Measurements from ENCODE around the gene MPDU1.
"Not testable (repeated sequence)": the region's sequence is repeated elsewhere in the genome, so short reads cannot be mapped to it uniquely, and the experiment has no call there.

MPDU1 gene

DNA sequence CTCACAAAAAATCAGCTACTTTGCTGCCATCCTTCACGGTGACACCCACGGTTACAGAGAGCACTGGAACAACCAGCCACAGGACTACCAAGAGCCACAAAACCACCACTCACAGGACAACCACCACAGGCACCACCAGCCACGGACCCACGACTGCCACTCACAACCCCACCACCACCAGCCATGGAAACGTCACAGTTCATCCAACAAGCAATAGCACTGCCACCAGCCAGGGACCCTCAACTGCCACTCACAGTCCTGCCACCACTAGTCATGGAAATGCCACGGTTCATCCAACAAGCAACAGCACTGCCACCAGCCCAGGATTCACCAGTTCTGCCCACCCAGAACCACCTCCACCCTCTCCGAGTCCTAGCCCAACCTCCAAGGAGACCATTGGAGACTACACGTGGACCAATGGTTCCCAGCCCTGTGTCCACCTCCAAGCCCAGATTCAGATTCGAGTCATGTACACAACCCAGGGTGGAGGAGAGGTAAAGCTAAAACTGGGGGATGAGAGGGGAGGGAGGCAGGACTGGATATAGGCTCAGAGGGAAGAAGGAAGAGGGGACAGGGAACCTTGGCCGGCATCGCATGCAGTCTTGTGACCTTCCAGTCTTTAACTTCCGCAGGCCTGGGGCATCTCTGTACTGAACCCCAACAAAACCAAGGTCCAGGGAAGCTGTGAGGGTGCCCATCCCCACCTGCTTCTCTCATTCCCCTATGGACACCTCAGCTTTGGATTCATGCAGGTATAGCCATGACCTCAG lies 3.6 kb upstream of the MPDU1 start:
- DNase-seq: no peak

DNA sequence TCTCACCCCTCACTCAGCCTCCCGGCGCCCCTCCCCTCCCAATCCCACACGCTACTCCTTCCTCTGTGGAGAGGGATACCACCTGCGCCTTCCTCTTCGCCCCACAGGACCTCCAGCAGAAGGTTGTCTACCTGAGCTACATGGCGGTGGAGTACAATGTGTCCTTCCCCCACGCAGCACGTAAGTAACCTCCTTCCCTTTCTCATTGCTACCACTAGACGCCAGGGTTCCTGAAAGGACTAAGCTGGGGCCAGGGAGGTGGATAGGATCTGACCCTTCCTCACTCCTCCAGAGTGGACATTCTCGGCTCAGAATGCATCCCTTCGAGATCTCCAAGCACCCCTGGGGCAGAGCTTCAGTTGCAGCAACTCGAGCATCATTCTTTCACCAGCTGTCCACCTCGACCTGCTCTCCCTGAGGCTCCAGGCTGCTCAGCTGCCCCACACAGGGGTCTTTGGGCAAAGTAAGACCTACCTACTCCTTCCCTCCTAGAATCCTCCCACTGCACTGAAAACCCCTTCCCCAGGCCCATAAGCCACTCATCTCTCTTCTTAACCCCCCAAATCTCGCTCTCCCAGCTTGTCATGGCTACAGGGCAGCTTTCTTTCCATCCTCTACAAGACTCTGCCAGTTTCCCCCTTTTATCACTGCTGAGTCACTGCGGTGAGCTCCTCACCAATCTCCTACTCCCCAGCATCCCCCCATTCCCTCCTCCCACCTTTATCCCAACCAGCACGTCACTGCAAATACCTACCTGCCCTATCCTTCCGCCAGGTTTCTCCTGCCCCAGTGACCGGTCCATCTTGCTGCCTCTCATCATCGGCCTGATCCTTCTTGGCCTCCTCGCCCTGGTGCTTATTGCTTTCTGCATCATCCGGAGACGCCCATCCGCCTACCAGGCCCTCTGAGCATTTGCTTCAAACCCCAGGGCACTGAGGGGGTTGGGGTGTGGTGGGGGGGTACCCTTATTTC lies 2.8 kb upstream of the MPDU1 start:
- no peak for DNase-seq

DNA sequence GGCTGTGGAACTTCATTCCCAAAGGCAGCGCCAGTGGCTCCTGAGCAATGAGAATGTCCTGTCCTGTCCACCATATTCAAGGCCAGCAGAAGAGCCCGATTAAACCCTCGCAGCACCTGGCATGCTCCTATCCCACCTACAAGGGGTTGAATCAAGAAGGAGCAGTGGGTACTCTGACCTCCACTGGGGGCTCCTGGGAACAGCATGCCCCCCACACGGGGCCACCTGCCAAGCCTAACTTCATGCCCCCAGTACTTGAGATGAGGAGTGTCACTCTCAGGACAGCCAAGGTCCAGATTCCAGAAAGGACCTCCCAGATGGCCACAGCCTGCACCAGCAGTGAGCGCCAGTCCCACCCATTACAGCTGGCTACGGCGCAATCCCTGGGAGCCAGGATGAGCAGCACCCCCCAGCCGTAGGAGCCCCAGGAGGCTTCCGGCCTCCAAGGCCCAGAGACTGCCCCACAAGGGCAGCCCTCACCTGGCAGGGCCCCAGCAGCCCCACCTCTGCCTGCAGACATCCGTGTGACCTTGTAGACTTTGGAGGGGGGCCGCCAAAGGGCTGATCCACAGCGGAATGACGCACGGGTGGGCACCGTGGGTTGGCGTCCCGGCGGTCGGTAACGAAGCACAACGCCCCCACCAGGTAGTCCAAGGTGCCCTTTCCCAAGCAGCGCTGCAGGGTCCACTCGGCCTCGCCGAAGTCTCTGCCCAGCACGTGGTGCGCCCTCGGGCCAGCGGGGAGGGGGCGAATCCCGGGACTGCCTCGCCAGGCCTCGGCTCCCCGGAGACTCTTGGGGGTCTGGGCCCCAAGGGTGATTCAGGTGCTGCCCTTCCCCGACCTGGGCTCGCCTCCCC lies 1.0 kb upstream of the MPDU1 start:
- peak in 4 of 58 donors; percentile 43 to 52 (median 48) for DNase-seq

DNA sequence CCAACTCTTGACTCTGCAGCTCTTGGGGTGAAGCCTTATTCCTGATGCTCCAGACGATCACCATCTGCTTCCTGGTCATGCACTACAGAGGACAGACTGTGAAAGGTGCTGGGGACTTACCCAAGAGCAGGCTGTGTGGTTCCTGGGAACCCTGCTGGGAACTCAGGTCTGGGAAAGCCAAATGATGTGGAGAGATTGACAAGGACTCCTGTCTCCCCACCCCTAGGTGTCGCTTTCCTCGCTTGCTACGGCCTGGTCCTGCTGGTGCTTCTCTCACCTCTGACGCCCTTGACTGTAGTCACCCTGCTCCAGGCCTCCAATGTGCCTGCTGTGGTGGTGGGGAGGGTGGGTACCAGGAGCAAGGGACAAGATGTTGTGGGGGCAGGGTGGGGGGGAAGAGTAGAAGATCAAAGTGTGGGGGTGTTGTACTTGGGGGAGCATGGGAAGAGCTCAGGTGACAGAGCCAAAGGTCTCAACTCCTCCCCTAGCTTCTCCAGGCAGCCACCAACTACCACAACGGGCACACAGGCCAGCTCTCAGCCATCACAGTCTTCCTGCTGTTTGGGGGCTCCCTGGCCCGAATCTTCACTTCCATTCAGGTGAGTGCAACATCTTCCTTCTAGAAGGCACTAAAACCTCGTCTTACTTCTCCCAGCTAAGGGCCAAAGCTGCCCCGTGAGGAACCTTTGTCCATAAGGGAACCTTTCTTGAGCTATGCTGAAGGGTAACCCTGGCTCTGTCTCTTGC lies 3.2 kb downstream of the MPDU1 start:
- no peak for DNase-seq

DNA sequence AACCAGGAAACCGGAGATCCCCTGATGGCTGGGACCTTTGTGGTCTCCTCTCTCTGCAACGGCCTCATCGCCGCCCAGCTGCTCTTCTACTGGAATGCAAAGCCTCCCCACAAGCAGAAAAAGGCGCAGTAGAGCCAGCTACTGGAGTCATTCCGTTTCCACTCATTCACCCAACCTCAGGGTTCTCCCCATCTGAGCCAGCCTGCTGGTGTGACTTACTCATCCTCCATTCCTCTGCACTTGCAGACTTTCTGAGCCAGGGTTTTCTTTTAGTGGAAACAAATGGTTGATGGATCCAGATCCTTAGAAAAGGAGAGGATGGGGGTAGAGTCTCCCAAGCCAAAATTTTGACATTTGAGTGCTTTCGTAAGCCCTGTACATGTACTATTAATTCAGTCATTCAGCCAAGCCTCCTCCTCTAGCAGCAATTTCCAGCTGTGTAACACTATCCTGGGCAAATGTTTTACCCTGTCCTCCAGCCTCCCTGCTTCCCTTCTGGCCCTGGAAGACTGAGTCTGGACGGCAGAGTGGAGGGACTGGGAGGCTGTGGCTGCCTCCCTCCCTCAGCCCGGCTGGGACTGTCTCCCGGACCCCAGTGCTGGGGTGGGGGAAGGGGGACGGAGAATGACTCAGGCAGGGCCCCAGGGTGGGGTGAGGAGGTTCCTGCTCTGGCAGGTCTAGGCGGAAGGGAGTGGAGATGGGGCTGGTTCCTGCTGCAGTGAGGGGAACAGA lies 3.9 kb downstream of the MPDU1 start:
- peak in 5 of 58 donors; percentile 15 to 40 (median 21) for DNase-seq

DNA sequence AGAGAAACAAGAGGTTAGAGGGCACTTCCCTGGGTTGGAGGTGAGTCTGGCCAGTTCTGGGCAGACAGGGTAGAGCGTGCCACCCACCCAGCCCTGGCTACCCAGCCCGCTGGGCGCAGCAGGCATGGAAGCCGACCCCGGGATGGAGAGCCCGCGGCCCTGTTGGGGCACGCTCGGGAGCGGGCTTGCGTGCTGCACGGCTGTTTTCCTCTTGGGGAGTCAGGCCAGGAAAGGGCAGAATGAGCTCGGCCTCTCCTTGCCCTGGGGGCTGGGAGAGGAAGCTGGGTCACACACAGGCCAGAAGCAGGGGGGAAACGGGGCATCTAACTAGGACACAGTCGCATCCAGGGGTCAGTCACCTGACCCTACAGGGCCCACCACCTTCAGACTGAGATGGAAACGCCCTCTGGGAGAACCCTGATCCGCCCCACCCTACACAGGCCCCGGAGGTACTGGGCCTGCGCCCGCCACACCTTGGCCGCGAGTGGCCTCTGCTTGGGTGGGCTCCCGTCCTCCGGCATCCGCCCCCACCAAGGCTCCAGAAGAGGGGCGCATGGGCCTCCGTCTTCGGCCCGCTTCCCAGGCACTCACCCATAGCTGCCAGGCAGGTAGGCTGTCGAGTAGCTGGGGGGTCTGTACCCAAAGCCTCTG lies 5.0 kb downstream of the MPDU1 start:
- peak in 1 of 58 donors; percentile 21 for DNase-seq

DNA sequence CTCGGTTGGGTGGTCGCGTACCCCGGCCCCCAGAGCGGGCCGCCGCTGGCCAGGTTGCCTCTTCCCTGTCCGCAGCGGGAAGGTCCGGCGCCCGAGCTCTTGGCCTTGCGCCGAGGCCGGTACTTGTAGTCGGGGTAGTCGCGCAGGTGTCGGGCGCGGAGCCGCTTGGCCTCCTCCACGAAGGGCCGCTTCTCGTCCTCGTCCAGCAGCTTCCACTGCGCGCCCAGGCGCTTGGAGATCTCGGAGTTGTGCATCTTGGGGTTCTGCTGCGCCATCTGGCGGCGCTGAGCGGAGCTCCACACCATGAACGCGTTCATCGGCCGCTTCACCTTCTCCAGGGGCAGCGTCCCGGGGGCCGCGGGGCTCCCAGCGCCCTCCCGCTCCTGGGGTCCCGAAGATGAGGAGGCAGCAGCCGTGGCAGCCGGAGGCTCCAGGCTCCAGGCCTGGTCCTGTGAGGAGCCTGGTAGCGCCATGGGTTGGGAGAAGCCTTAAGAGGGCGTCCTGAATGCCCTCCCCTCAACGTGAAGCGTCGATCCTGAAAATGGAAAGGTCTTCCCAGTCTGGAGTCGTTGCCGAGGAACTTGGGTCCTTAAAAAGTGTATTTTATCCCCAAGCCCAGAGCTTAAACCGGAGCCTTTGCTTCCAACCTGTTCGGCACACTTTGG lies 5.7 kb downstream of the MPDU1 start:
- peak in 55 of 58 donors; percentile 35 to 90 (median 70) for DNase-seq

DNA sequence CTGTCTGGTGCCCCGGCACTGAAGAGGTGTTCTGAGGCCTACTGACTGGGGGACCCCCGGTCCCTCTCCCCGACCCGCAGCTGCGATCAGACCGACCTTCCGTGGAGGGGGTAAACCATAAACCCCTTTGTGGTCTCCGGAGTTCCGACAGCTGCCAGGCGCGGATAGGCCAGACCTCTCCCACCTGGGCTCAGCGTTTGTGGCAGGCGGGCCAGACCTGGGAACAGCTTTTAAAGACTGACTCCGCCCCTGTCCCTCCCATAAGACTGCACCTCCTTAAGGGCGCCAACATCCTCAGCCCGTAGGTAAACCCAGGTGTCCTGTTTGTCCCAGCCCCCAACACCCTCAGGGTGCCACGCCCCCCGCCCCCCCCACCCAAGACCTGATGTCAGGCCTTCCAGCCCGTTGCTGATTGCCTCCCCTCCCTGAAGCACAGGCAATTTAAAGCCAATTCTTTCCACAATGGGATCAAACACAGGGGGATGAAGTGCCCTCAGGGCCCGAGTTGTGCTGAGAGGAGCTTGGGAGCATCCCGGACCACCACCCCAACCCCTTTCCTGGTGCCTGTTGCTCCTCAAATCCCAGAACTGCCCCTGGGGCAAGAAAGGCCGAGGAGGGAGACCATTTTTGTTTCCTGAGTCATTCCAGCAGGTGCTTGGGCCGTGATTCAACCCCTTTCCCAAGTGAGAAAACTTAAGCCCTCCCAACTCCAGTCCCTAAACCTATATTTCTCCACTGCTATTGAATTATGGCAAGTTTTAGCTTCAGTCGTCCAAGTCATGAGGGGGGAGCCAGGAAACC lies 6.4 kb downstream of the MPDU1 start, which contains the start of gene SOX15:
TSS of gene SOX15 (minus strand) at position 204 of the 801 bp plus-strand sequence. CDS start 418 bp downstream, outside the sequence.
- DNase-seq: no peak

DNA sequence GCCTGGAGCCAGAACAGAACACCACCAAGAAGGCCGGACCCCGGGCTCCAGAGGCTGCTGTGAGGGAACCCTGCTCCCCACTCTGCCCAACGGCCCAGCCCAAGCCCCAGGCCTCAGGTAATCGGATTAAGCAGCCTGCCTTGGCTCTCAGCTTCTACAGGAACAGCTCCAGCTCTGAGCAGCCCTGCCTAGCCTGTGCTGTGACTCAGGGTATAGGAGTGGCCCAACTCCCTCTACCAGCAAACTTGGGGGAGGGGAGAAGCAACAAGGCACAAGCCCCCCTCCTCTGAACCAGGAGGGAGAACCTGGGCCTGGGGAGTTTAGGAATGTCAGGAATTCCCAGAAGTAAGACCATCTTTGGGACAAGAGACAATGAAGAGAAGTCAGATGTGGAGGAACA lies 7.1 kb downstream of the MPDU1 start:
- DNase-seq: no peak

DNA sequence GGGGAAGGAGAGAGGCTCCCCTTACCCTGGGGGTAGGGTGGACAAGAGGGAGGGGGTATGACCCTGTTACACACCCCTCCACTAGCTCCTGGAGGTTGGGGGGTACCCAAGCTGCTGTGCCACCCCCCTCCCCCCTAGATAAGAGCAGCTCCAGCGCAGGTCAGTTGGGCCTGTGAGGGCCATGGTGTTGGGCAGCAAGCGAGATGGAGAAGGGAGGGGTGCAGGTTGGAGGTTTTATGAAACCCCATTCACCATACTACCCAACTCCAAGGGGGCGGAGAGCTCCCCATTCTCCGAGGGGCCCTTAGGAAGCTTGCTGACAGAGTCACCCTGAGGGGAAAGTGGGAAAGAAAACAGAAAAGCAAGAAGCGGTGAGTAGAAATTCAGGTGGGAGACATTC lies 7.9 kb downstream of the MPDU1 start:
- no peak for DNase-seq

DNA sequence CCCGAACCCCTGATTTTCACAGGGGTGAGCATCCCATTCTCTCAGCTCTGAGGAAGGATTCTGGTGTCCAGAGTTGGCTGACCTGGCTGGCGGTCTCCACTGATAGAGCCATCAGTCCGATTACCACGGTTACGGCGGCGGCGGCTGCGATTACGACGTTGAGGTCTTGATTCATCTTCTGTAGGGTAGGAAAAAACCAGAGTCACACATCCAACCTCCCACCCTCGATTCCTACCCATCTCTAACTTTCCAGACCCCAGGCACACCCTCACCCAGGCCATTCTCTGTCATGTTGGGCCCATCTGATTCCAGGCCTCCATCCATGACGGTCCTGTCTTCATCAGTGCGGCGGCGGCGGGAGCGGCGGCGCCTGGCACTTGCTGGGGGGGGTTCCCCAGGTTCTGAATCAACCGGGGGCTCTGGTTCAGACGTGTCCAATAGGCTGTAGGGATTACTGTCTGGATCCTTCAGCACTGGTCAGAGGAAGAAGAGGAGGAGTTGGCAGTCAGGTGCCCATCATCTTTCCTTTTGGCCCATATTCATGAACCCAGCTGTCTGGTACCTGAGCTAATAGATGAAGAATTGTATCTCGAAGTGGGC lies 8.9 kb downstream of the MPDU1 start:
- DNase-seq: no peak

DNA sequence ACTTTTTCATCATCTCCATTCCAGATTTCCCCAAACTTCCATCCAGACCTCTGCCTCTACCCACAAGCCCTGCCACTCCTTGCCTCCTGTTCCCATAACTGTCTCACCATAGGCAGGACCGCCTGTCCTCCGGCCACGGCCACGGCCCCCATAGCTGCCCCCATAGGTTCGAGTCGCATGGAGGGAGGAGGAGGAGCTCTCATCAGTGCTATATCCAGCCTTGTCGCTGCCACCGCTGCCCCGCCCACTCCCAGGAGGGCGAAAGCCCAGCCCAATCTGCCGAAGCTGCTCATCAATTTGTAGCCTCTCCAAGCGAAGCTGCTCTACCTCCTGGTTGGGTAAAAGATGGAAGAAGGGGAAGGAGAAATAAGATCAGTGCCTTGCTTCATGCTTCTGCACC lies 9.6 kb downstream of the MPDU1 start:
- peak in 1 of 58 donors; percentile 18 for DNase-seq

DNA sequence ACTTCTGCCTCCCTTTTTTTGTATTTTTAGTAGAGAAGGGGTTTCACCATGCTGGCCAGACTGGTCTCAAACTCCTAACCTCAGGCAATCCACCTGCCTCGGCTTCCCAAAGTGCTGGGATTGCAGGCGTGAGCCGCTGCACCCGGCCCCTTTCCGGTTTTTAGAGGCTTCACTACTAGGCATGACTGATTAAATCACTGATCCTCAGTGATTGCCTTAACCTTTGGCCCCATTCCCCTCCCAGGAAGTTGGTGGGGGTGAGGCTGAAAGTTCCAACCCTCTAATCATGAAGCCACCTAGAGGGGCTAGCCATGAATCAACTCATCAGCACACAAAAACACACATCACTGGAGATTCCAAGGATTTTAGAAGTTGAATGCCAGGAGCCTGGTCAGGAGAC lies 13.9 kb downstream of the MPDU1 start:
- not testable (repeated sequence) for DNase-seq

DNA sequence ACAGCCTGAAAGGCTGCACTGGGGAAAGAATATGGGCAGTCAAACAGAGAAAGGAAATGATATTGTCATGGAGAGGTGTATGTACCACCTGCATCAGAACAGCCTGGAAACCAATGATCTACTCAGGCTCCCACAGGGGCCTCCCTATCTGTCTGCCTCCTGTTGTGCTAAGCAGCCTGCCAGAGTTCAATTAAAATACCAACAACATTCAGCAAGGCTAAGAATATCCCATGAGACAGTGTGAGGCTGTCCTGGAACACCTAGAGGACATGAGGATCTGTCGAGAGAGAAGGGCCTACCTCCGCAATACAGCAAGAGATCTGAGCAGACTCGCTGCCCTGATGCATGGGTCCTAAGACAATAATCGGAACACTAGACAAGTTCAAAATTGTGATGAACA lies 22.6 kb downstream of the MPDU1 start:
- DNase-seq: no peak

DNA sequence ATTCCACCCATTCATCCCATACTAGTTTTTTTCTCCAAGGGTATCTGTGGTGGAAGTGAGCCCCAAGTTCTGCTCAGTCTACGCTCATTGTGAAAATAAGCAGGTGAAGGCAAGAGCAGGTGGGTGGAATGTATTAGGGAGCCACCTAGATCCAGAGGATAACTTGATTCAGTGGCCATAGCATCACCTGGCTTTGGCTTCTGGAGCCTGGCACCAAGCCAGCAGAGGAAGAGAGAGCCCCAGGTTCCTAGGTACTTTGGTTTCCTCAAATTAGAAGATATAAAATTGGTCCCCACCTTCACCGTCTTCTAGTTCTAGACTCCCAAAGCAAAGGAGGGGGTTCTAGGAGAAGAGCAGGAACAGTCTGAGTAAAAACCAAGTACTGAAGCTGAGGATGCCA lies 27.0 kb downstream of the MPDU1 start:
- DNase-seq: no peak

DNA sequence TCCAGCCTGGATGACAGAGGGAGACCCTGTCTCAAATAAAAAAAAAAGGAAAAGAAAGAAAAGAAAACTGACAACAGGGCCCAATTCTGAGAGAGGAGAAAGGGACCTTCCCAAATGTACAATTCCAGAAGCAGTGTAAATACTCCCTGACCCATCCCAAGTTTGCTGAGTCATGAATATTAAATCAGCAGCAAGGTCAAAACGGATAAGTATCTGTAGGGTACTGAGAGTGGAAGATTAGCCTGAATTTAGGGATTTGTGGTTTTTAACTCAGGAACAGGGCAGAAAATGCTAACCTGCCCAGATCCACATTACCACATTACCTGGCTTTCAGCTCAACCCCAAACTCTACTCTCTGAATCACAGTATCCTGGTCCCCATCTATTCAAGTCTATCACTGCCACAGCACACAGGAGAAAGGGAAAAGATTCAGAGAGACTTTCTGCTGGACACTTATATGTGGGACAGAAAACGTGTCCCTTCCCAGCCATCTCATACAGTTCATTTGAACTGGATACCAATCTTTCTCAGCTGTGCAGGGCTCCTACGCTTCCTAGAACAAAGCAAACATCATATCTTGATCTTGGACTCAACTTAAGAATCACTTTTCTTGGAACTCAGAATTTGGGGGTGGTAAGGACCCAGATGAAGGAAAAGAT lies 28.1 kb downstream of the MPDU1 start:
- DNase-seq: no peak

DNA sequence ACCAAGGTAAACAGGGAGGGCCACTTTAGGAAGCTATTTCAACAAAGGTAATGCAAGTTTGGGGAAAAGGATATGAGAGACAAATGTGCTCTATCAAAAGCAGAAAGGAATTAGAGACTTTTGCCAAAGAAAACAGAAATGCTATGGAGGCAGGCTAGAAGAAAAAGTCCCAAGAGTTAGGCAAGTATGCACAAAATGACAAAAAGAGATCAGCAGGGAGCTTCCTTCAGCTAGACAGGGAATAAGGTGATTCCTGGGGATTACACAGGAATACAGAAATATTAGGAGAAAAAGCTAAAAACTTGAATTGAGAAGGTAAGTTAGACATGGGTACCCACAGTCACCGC lies 28.6 kb downstream of the MPDU1 start:
- no peak for DNase-seq
